MM.1S (cell line): ENCODE results near the gene CYB5D1.

Experiments
- DNase-seq: peaks from one replicate; pipeline ENCODE4 v3.0.0-alpha.2; 2015
- H2AFZ ChIP-seq: fragments of 300-600 bp; sonication (generic); 2 replicates; pipeline ENCODE4 v1.6.0; 2016; ENCODE audit warnings: antibody characterized with exemption, low read length
- H3F3A ChIP-seq: fragments of 300-600 bp; sonication (generic); 2 replicates; pipeline ENCODE4 v1.6.1; 2016; ENCODE audit warnings: mild to moderate bottlenecking, antibody characterized with exemption, low read length, moderate library complexity, mixed read lengths; ENCODE audit not compliant: insufficient read depth
- H3K27ac ChIP-seq: fragments of 300-600 bp; sonication (generic); 2 replicates; pipeline ENCODE4 v1.5.1; 2016; ENCODE audit warnings: mild to moderate bottlenecking, low read length
- H3K27me3 ChIP-seq: fragments of 300-600 bp; sonication (generic); replicated peaks from 2 replicates; pipeline ENCODE4 v1.6.0; 2016; ENCODE audit warnings: low read length; ENCODE audit not compliant: insufficient read depth
- H3K36me3 ChIP-seq: fragments of 300-600 bp; sonication (generic); replicated peaks from 2 replicates; pipeline ENCODE4 v1.6.1; 2016; ENCODE audit warnings: mild to moderate bottlenecking, low read length, mixed read lengths; ENCODE audit not compliant: insufficient read depth
- H3K4me1 ChIP-seq: fragments of 300-600 bp; sonication (generic); 2 replicates; pipeline ENCODE4 v1.6.1; 2016; ENCODE audit warnings: low read length, mixed read lengths
- H3K4me2 ChIP-seq: fragments of 300-600 bp; sonication (generic); 2 replicates; pipeline ENCODE4 v1.6.0; 2016; ENCODE audit warnings: low read depth, low read length
- H3K4me3 ChIP-seq: fragments of 300-600 bp; sonication (generic); 2 replicates; pipeline ENCODE4 v1.5.1; 2016; ENCODE audit warnings: low read length, mixed read lengths
- H3K79me2 ChIP-seq: fragments of 300-600 bp; sonication (generic); 2 replicates; pipeline ENCODE4 v1.6.1; 2016; ENCODE audit warnings: mixed run types, low read length, mixed read lengths
- H3K9ac ChIP-seq: fragments of 300-600 bp; sonication (generic); 2 replicates; pipeline ENCODE4 v1.6.1; 2016; ENCODE audit warnings: low read length, mixed read lengths
- H3K9me2 ChIP-seq: fragments of 300-600 bp; sonication (generic); replicated peaks from 2 replicates; pipeline ENCODE4 v1.6.1; 2016; ENCODE audit warnings: mild to moderate bottlenecking, low read length, mixed read lengths; ENCODE audit not compliant: insufficient read depth
- H3K9me3 ChIP-seq: fragments of 300-600 bp; sonication (generic); replicated peaks from 2 replicates; pipeline ENCODE4 v1.6.1; 2016; ENCODE audit warnings: mild to moderate bottlenecking, low read length, mixed read lengths; ENCODE audit not compliant: insufficient read depth
- H4K20me1 ChIP-seq: fragments of 300-600 bp; sonication (generic); 2 replicates; pipeline ENCODE4 v1.6.1; 2016; ENCODE audit warnings: mild to moderate bottlenecking, low read length, moderate library complexity, mixed read lengths; ENCODE audit not compliant: insufficient read depth
- EZH2 ChIP-seq: fragments of 300-600 bp; sonication (generic); optimal IDR thresholded peaks from 2 replicates; pipeline ENCODE3; 2017; ENCODE audit warnings: low read depth, mild to moderate bottlenecking, antibody characterized with exemption, low read length, mixed read lengths
- EZH2phosphoT487 ChIP-seq: fragments of 300-600 bp; sonication (generic); IDR thresholded peaks from 2 replicates; pipeline ENCODE4 v1.6.1; 2018; ENCODE audit warnings: antibody characterized with exemption, low read length
- TF ChIP-seq, protein P1 (sequence below): fragments of 300-600 bp; sonication (generic); IDR thresholded peaks from 2 replicates; pipeline ENCODE4 v1.5.1; 2016; ENCODE audit warnings: antibody characterized with exemption, low read length, mixed read lengths

The CYB5D1 gene

DNA sequence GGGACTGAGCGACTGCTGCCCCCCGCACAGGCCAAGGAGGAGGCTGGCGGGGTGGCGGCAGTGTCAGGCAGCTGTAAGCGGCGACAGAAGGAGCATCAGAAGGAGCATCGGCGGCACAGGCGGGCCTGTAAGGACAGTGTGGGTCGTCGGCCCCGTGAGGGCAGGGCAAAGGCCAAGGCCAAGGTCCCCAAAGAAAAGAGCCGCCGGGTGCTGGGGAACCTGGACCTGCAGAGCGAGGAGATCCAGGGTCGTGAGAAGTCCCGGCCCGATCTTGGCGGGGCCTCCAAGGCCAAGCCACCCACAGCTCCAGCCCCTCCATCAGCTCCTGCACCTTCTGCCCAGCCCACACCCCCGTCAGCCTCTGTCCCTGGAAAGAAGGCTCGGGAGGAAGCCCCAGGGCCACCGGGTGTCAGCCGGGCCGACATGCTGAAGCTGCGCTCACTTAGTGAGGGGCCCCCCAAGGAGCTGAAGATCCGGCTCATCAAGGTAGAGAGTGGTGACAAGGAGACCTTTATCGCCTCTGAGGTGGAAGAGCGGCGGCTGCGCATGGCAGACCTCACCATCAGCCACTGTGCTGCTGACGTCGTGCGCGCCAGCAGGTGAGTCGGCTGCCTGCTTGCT, 8.6 kb upstream of the CYB5D1 start:
- Histone ChIP-seq H3K4me1 (peaks cover 11% of the 10 kb centered on the region), H2AFZ (no peak overlapping the region), H3K79me2 (peaks cover 8% of the 10 kb centered on the region), H4K20me1 (no peaks in the 10 kb centered on the region), H3K9me2 (no peaks in the 10 kb centered on the region), H3K4me3 (no peak overlapping the region), H3K9me3 (no peaks in the 10 kb centered on the region), H3F3A (peaks cover 3% of the 10 kb centered on the region; the same call in 1 of the 2 replicates), H3K27ac (no peak overlapping the region), H3K9ac (no peak overlapping the region), H3K4me2 (no peak overlapping the region), H3K27me3 (no peaks in the 10 kb centered on the region), H3K36me3 (no peaks in the 10 kb centered on the region)
- TF ChIP-seq EZH2 (no peak), EZH2phosphoT487 (no peak)
- TF ChIP-seq, protein P1, sequence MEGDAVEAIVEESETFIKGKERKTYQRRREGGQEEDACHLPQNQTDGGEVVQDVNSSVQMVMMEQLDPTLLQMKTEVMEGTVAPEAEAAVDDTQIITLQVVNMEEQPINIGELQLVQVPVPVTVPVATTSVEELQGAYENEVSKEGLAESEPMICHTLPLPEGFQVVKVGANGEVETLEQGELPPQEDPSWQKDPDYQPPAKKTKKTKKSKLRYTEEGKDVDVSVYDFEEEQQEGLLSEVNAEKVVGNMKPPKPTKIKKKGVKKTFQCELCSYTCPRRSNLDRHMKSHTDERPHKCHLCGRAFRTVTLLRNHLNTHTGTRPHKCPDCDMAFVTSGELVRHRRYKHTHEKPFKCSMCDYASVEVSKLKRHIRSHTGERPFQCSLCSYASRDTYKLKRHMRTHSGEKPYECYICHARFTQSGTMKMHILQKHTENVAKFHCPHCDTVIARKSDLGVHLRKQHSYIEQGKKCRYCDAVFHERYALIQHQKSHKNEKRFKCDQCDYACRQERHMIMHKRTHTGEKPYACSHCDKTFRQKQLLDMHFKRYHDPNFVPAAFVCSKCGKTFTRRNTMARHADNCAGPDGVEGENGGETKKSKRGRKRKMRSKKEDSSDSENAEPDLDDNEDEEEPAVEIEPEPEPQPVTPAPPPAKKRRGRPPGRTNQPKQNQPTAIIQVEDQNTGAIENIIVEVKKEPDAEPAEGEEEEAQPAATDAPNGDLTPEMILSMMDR, result no peak
- no peak for DNase-seq

DNA sequence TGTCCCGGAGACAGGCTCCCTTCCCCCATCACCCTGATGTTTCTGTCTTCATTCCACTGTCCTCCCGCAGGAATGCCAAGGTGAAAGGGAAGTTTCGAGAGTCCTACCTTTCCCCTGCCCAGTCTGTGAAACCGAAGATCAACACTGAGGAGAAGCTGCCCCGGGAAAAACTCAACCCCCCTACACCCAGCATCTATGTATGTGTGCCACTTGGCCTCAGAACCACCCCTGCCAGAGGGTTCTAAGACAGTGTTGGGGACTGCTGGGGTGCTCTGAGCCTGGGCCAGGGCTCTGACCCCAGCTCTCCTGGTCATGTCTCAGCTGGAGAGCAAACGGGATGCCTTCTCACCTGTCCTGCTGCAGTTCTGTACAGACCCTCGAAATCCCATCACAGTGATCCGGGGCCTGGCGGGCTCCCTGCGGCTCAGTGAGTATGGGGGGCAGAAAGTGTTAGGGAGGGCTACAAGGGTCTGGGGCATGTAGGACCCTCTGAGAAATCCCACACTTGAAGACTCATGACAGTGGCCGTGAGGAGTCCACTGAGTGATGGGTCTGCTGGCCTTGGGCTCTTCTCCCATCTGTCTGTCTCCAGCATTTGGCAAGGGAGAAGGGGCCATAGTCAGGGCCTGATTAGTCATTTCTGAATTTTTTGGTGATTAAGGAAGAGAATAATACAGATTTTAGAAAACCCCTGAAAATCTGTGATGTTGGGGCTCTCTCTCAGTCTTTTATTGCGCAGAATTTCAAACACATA, 7.9 kb upstream of the CYB5D1 start:
- Histone ChIP-seq H3K4me2 (no peak overlapping the region), H3K79me2 (peaks cover 7% of the 10 kb centered on the region), H3K27ac (no peak overlapping the region), H3K9me3 (no peaks in the 10 kb centered on the region), H3K36me3 (no peaks in the 10 kb centered on the region), H2AFZ (no peak overlapping the region), H3K9ac (no peak overlapping the region), H3K4me3 (no peak overlapping the region), H4K20me1 (no peaks in the 10 kb centered on the region), H3F3A (no peaks in the 10 kb centered on the region; the same call in 1 of the 2 replicates), H3K27me3 (no peaks in the 10 kb centered on the region), H3K9me2 (no peaks in the 10 kb centered on the region), H3K4me1 (peaks cover 11% of the 10 kb centered on the region)
- no peak for TF ChIP-seq EZH2
- TF ChIP-seq EZH2phosphoT487, result no peak
- TF ChIP-seq, protein P1, result no peak
- no peak for DNase-seq

DNA sequence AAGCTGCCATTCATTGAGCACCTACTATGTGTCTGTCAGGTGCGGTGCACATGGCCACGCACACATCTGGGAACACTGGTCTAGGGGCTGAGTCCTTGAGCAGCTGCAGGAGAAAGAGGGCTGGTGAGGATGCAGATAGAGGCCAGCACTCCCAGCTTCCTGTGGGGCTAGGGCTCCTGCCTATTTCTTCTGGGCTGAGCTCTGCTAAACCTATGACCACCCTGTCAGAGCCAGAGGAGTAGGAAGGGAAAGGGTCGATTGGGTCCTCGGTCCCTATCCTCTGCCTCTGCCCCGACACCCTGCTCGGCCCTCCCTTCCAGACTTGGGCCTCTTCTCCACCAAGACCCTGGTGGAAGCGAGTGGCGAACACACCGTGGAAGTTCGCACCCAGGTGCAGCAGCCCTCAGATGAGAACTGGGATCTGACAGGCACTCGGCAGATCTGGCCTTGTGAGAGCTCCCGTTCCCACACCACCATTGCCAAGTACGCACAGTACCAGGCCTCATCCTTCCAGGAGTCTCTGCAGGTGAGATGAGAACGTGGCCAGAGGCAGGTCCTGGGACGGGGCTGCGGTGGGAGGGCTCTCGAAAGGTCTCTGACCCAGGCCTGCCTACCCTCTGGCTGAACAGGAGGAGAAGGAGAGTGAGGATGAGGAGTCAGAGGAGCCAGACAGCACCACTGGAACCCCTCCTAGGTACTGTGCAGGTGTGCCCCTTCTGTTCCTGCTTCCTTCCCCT, 6.9 kb upstream of the CYB5D1 start:
- no peaks in the 10 kb centered on the region for H3K27me3 ChIP-seq
- H3K79me2 ChIP-seq, result peaks cover 9% of the 10 kb centered on the region
- peak overlapping the region; percentile 55; the same call in 1 of the 2 replicates for H2AFZ ChIP-seq
- no peaks in the 10 kb centered on the region for H3K9me3 ChIP-seq
- no peak for DNase-seq
- H3K9me2 ChIP-seq, result no peaks in the 10 kb centered on the region
- no peaks in the 10 kb centered on the region for H3F3A ChIP-seq
- TF ChIP-seq EZH2 (no peak), EZH2phosphoT487 (no peak)
- TF ChIP-seq, protein P1, result no peak
- H3K9ac ChIP-seq, result peak overlapping the region; percentile 45
- peak overlapping the region; percentile 80 for H3K4me2 ChIP-seq
- H3K36me3 ChIP-seq, result no peaks in the 10 kb centered on the region
- H4K20me1 ChIP-seq, result no peaks in the 10 kb centered on the region
- H3K27ac ChIP-seq, result no peak overlapping the region
- peaks cover 12% of the 10 kb centered on the region for H3K4me1 ChIP-seq
- H3K4me3 ChIP-seq, result peak overlapping the region; percentile 64
